Spleen (tissue), 11 donors: ENCODE measurements around the gene ELF4. TPM values are rescaled to one million over a fixed set of nuclear protein-coding genes. Genes with fewer than 3 reads are reported as not detected.

Experiments used
- DNase-seq: peaks from one replicate; pipeline ENCODE4 v3.0.0-alpha.2; 2020
- H3K27ac ChIP-seq, 8 donors: fragments of 200-600 bp; sonication (generic) in 7 of 8; 1 replicate in 4 of 8; 2 replicates in 4 of 8; pipeline versions ENCODE4 v1.5.0 to v1.8.0; 2016 to 2021; ENCODE audit warnings: inconsistent platforms in 4 of 8, mild to moderate bottlenecking in 4 of 8, moderate library complexity in 1 of 8
- H3K27me3 ChIP-seq, 7 donors: fragments of 200-600 bp; sonication (generic) in 6 of 7; replicated peaks in 1 of 7; 1 replicate in 4 of 7; 2 replicates in 3 of 7; pipeline versions ENCODE4 v1.5.0 to v1.8.0; 2016 to 2021; ENCODE audit warnings: inconsistent platforms in 3 of 7, mild to moderate bottlenecking in 1 of 7
- H3K36me3 ChIP-seq, 6 donors: fragments of 200-600 bp; sonication (generic) in 5 of 6; 1 replicate in 4 of 6; 2 replicates in 2 of 6; pipeline versions ENCODE4 v1.5.0 to v1.8.0; 2016 to 2021; ENCODE audit warnings: inconsistent platforms in 2 of 6
- H3K4me1 ChIP-seq, 6 donors: fragments of 200-600 bp; sonication (generic) in 5 of 6; 1 replicate in 3 of 6; 2 replicates in 3 of 6; pipeline versions ENCODE4 v1.5.0 to v1.8.0; 2016 to 2021; ENCODE audit warnings: inconsistent platforms in 3 of 6
- H3K4me3 ChIP-seq, 8 donors: fragments of 200-600 bp; sonication (generic) in 7 of 8; 1 replicate in 4 of 8; 2 replicates in 4 of 8; pipeline versions ENCODE4 v1.5.0 to v1.8.0; 2016 to 2021; ENCODE audit warnings: inconsistent platforms in 4 of 8, mild to moderate bottlenecking in 4 of 8, moderate library complexity in 2 of 8
- H3K9me3 ChIP-seq, 8 donors: fragments of 200-600 bp; sonication (generic) in 7 of 8; 1 replicate in 4 of 8; 2 replicates in 4 of 8; pipeline versions ENCODE4 v1.5.0 to v1.8.0; 2016 to 2021; ENCODE audit warnings: inconsistent platforms in 4 of 8
- CTCF ChIP-seq, 11 experiments: fragments of 200-600 bp in 7 of 11; fragments of 450-650 bp in 4 of 11; sonication (generic) in 4 of 11; IDR thresholded peaks in 8 of 11; conservative IDR thresholded peaks in 3 of 11; 1 replicate in 7 of 11; 2 replicates in 4 of 11; pipeline versions ENCODE4 v1.4.0 to v1.8.0; 2016 to 2021; ENCODE audit warnings: antibody characterized with exemption in 11 of 11, inconsistent platforms in 4 of 11, mild to moderate bottlenecking in 1 of 11
- POLR2A ChIP-seq, 3 donors: fragments of 450-650 bp; IDR thresholded peaks; one replicate each; pipeline ENCODE4 v1.5.1; 2017; ENCODE audit warnings: antibody characterized with exemption in 3 of 3, mild to moderate bottlenecking in 1 of 3
- POLR2AphosphoS5 ChIP-seq, 3 donors: sonication (generic); formaldehyde crosslinking; IDR thresholded peaks; one replicate each; pipeline ENCODE4 v1.5.1; 2017; ENCODE audit warnings: antibody characterized with exemption in 3 of 3
- WGBS, 5 donors: extraction: QIAGEN DNeasy Blood & Tissue Kit in 3 of 5; methylation state at CpG; one replicate each; pipeline versions ENCODE4 v1.1.5 to v1.1.7; 2013 to 2018; 5-methylcytosine and 5-hydroxymethylcytosine counted together
- intact Hi-C: fragments of 100-400 bp; cut with DNase I; formaldehyde crosslinking; loops from one replicate; pipeline ENCODE4 v1.15.0; 2023; ENCODE audit warnings: low total_unique reads
- polyA plus RNA-seq, 3 donors: library from polyadenylated mRNA; stranded (reverse); fragments of 200-250 nt; gene quantifications; one replicate each; pipeline ENCODE4 v1.2.1, GENCODE V29; 2013
- total RNA-seq, 7 donors: library from RNA; depleted of rRNA in 3 of 7; stranded (reverse); fragments of >200 nt in 3 of 7; fragmentation: NEBNext Ultra II Directional in 4 of 7; extraction: Animal tissue kit (Norgen Biotek cat#: 25700) in 4 of 7; gene quantifications; one replicate each; pipeline versions ENCODE4 v1.1.0 to v1.2.1, GENCODE V29; 2016 to 2021
- donor health status: healthy with polysubstance abuse.
- donor health status: DM: no; HTN: no; CAD: no; lungs with moderate emphysema.
- donor health status: DM: no; HTN: no; CAD: no.
- donor health status: Bipolar disorder and iron deficiency.
- donor health status: healthy.
- donor health status: DM: no; HTN: no; CAD: no.
- donor health status: DM: yes; HTN: yes; CAD: no.

The ELF4 gene
- total and polyA plus RNA-seq, 10 donors: 6.4 to 35.3 (median 30.4) TPM

DNA sequence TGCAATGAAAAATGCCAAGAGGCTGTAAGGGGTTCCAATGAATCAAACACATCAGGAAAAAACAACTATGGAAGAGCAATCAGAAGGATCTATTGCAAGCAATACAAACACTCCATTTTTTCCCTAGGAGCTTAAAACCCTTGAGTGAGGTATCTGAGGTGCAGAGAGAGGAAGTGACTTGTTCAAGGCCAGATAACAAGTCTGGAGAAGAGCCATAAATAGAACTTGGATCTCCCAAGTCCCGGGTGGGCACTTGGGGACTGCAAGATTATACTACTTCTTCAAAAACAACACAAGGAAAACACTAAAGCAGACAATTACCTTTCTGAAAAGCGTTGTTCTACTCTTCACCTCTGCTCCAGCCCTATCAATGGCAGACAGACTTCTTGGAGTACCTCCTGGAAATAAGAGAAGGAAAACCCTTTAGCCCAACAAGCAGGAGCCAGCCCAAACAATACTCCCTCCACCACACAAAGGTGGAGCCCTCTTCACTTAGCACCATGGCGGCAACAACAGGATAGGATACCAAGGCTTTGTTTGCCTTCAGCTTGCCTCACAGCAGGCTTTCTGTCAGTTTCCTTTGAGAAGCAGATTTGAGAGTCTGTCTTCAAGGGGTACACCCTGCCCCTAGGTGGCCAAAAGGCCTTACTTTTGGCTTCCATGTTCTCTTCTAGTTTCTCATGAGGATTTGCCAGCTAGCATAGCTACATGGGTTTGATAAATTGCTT, 29.3 kb upstream of the ELF4 start:
- WGBS, 5 donors: 42 to 57% (median 51%) methylated on average over 2 to 3 of the region's 3 CpGs
- intact Hi-C loops: no loop called here
- H3K27ac ChIP-seq: no peak overlapping the region

GRCh38 chrX:130136961-130137360, 26.7 kb upstream of the ELF4 start:
- intact Hi-C loops: no loop called here
- TF ChIP-seq POLR2A (IDR thresholded peaks at IDR 0.05): no peak
- TF ChIP-seq POLR2AphosphoS5 (IDR thresholded peaks at IDR 0.05): no peak
- no peak for TF ChIP-seq CTCF (IDR thresholded peaks at IDR 0.05 in 8 of 11, conservative IDR thresholded peaks at IDR 0.05 in 3 of 11)
- H3K27ac ChIP-seq: no peak overlapping the region
- H3K4me3 ChIP-seq: no peak overlapping the region
- no peaks in the 10 kb centered on the region for H3K9me3 ChIP-seq
- no peak for DNase-seq
- no peaks in the 10 kb centered on the region for H3K27me3 ChIP-seq
- WGBS, 5 donors: 83 to 96% (median 87%) methylated on average over 8 of the region's 8 CpGs
- no peaks in the 10 kb centered on the region for H3K4me1 ChIP-seq
- H3K36me3 ChIP-seq: peaks cover 0 to 95% (median 32%) of the 10 kb centered on the region in 6 donors

More for the DNA sequence above, 29.3 kb upstream of the ELF4 start:
- H3K27me3 ChIP-seq: no peaks in the 10 kb centered on the region
- no peak for DNase-seq
- TF ChIP-seq POLR2A (IDR thresholded peaks at IDR 0.05): no peak
- TF ChIP-seq POLR2AphosphoS5 (IDR thresholded peaks at IDR 0.05): no peak
- no peak for TF ChIP-seq CTCF (IDR thresholded peaks at IDR 0.05 in 8 of 11, conservative IDR thresholded peaks at IDR 0.05 in 3 of 11)
- no peaks in the 10 kb centered on the region for H3K9me3 ChIP-seq
- no peak overlapping the region for H3K4me3 ChIP-seq
- H3K4me1 ChIP-seq: no peaks in the 10 kb centered on the region
- peaks cover 0 to 95% (median 26%) of the 10 kb centered on the region in 6 donors for H3K36me3 ChIP-seq

DNA sequence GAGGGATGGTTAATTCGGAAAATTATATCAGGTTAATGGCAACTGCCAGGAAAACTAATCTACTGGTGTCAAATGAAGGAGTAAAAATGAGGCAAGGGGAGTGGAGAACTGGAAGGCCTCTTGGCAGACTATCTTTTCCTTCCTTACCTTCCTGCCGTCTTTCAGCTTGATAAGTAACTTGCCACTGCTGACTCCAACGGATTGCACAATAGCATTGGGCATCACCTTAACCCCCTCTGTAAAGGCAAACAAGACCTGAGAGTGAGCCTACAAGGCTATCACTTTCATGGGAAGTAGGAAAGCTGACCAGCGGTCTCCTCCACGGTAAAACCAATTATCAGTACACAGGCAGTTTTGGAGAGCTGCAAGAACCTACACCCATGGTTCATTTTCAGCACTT, 26.2 kb upstream of the ELF4 start:
- DNase-seq: no peak
- Histone ChIP-seq H3K27ac (no peak overlapping the region), H3K36me3 (peaks cover 0 to 95% (median 35%) of the 10 kb centered on the region in 6 donors), H3K4me1 (no peaks in the 10 kb centered on the region), H3K27me3 (no peaks in the 10 kb centered on the region), H3K9me3 (no peaks in the 10 kb centered on the region), H3K4me3 (no peak overlapping the region)
- intact Hi-C loops: no loop called here
- WGBS, 5 donors: 69 to 90% (median 73%) methylated on average over 5 of the region's 5 CpGs
- TF ChIP-seq POLR2AphosphoS5 (IDR thresholded peaks at IDR 0.05) (no peak), CTCF (IDR thresholded peaks at IDR 0.05 in 8 of 11, conservative IDR thresholded peaks at IDR 0.05 in 3 of 11) (no peak), POLR2A (IDR thresholded peaks at IDR 0.05) (no peak)

- TF ChIP-seq POLR2AphosphoS5 (IDR thresholded peaks at IDR 0.05) (no peak), CTCF (IDR thresholded peaks at IDR 0.05 in 8 of 11, conservative IDR thresholded peaks at IDR 0.05 in 3 of 11) (no peak), POLR2A (IDR thresholded peaks at IDR 0.05) (no peak)
- WGBS, 5 donors: 78 to 98% (median 94%) methylated on average over 5 of the region's 5 CpGs
- peaks cover 0 to 95% (median 31%) of the 10 kb centered on the region in 6 donors for H3K36me3 ChIP-seq
- H3K27me3 ChIP-seq: no peaks in the 10 kb centered on the region
- H3K27ac ChIP-seq: no peak overlapping the region
- H3K4me3 ChIP-seq: no peak overlapping the region
- H3K9me3 ChIP-seq: no peaks in the 10 kb centered on the region
- H3K4me1 ChIP-seq: no peaks in the 10 kb centered on the region
- intact Hi-C loops: no loop called here
- DNase-seq: no peak
Observed at GRCh38 chrX:130130990-130131389, 20.7 kb upstream of the ELF4 start.
